Cerebellar nuclear complex (tissue), 1 donor: Measurements from ENCODE around the gene LPAR3.
A peak's percentile ranks its signal among the peaks of the same experiment; 100 is the strongest.
"Not testable (repeated sequence)": the region's sequence is repeated elsewhere in the genome, so short reads cannot be mapped to it uniquely, and the experiment has no call there.

Source experiments
- DNase-seq, 2 experiments: peaks; one replicate each; lab custom pipeline; 2025; lab: John Stamatoyannopoulos, UW

Gene LPAR3, protein sequence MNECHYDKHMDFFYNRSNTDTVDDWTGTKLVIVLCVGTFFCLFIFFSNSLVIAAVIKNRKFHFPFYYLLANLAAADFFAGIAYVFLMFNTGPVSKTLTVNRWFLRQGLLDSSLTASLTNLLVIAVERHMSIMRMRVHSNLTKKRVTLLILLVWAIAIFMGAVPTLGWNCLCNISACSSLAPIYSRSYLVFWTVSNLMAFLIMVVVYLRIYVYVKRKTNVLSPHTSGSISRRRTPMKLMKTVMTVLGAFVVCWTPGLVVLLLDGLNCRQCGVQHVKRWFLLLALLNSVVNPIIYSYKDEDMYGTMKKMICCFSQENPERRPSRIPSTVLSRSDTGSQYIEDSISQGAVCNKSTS

GRCh38 chr1:84892705-84893618, at the start of gene LPAR3:
Gene LPAR3 (minus strand): TSS chr1:84893206. CDS start chr1:84866120, 27,086 bp downstream.
- DNase-seq = no peak

DNA sequence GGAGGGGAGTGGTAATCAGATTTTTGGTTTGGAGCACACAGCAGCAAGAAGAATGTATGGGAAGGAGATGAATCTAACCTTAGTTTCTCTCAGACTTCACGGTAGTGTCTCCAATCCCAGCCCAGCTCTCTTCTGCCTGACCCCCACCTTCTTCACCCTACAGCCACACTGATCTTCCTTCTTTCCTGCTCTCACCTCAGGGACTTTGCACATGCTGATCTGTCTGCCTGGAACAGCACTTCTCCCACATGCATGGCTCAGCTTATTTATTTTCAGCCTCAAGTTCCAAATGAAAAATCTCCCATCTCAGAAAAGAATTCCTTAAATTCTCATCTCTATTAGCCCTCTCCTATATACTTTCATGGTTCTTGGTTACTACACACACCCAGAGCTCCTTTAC, 48.8 kb upstream of the LPAR3 start:
- DNase-seq = no peak

- no peak for DNase-seq
These were observed 47.5 kb upstream of the LPAR3 start for GRCh38 chr1:84940481-84940880.

DNA sequence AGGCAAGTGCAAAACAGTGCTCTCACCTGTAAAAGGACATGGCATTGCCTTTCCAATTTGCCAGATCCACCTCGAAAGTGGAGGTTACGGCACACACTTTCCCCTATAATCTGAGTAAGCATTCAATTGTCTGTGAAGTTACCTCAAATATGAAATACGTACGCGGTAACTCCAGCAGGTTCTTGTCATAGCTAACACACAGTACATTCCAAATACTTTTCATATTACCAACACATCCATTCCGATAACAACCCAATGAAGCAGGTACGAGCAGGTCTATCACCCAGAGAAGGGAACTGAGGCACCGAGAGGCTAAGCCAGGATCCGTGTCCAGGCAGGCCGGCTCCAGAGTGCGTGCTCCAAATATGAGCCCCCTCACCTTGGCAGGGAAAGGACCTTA, 46.8 kb upstream of the LPAR3 start:
- no peak for DNase-seq

GRCh38 chr1:84939151-84939550, 46.1 kb upstream of the LPAR3 start:
- no peak for DNase-seq

- DNase-seq = peak in 1 of 2 experiments; percentile 50
These were observed 43.3 kb upstream of the LPAR3 start for GRCh38 chr1:84936116-84936810.

DNA sequence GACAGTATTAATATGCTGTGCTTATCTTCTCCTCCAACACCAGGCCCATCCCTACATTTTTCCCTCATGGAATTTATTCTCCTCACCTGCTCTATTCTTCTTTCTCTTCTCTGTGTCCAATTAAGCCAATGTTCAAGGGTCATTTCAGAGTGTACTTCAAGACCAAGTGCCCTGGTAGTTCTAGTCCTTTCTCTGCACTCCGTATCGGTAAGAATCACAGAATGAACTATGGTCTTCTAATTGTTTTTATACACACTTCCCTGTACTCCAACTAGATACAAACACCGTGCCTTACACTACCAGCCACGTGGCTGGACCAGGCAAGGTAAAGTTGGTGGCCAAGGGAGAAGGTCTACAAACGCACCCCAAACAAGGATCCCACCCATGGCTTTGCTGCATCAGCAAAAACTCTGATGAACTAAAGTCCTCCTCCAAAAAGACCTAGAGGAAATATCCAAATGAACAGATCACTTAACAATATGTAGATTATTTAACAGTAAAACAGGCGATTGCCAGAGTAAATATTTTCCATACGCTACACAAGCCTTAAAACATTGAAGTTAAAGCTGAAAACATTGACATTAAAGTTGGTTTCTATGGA, 40.1 kb upstream of the LPAR3 start:
- DNase-seq = no peak

GRCh38 chr1:84930831-84931230, 37.8 kb upstream of the LPAR3 start:
- DNase-seq = no peak

DNA sequence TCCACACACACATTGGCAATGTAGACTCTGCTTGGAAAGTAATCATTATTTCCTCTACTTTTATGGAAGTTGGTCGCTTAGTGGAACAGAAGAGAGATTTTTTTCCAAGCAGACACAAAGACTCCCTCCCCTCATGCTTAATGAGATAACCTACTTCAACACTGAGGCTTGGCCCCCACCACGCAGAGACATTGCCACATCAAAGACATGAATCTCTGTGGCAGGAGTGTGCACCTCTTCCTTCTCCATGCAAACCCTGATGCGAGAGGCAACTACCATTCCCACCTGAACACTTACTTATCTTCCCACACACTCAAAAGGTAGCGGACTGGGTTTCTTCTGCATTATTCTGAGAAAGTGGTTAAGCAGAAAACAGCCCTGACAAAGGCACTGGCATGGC, 37.3 kb upstream of the LPAR3 start:
- no peak for DNase-seq

- no peak for DNase-seq
These were observed 36.6 kb upstream of the LPAR3 start for GRCh38 chr1:84929581-84929980.

- DNase-seq = no peak
These were observed 36.0 kb upstream of the LPAR3 start for GRCh38 chr1:84928979-84929378.

DNA sequence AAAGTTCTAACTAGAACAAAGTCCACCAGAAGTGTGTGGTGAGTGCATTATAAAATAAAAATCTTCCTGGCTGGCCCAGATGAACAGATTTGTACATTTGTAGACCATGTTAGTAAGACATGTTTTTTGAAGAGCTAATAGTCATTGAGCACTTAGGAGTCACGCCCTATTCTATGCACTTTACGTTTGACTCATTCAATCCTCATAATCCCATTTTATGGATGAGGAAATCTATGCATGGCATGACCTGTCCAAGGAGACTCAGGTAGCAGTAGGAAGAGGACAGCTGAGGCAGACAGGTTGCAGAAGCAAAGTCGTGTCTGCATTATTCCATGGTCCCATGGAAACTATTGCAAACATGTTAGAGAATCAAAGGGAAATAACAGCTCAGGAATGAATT, 30.3 kb upstream of the LPAR3 start:
- DNase-seq = no peak

DNA sequence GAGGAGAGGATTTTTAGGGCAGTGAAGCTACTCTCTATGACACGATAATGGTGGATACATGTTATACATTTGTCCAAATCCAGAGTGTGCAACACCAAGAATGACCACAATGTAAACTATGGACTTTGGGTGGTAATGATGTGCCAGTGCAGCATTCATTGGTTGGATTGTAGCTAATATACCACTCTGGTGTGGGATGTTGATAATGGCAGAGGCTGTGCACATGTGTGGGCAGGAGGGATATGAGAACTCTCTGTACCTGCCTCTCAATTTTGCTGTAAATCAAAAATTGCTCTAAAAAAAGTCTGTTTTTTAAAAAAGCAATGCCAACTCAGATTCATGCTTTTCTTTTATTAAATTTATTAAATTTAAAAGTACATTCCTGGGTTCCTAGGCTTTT, 27.2 kb upstream of the LPAR3 start:
- DNase-seq = no peak

DNA sequence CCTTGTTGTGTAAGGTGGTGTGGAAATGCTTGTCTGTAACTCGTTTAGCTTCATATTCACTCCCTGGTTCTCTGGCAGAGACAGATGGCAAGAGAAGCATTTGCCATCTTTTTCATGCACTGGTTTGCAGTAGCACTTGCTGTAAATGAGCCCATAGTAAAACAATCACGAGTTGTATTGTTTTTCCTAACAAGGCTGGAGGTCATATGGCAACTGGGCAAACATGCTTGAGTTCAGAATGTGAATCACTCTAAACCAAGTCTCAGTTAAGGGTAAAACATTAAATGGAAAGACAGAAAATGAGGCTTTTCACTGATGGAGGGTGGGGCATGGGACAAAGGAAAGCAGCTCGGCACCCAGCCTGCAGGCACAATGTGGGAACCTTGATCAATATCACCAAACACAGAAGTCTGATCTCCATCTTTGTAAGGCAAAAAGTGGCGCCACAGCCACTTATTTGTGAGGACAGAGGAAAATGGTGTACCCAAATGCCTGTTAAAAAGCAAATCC, 26.5 kb upstream of the LPAR3 start:
- no peak for DNase-seq

DNA sequence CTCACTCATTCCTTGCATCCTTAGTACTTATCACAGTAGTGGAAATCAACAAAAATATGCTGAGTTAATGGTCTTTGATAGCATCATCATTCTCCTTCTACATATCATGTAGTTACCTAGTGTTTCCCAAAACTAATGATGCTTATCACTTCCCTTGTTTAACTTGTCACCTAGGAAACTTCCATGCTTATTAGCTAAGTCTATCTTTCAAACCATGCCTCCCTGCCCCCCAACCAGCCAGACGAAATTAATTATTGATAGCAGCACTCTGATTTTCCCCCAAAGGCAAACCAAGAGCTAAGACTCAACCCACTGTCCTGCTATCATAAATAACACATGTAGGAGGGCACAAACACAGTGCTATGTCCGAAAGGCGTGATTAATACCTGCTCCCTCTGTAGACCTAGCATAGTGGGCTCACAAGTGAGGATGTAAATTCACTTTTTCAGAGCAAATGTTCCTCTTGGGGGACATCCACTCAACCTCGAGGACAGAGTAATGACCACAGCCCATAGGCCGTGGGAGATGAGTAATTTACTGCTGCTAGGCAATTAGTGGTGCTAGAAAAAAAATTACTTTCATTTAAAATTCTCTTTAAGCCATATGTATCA, 25.8 kb upstream of the LPAR3 start:
- no peak for DNase-seq

GRCh38 chr1:84916897-84917296, 23.9 kb upstream of the LPAR3 start:
- no peak for DNase-seq

DNA sequence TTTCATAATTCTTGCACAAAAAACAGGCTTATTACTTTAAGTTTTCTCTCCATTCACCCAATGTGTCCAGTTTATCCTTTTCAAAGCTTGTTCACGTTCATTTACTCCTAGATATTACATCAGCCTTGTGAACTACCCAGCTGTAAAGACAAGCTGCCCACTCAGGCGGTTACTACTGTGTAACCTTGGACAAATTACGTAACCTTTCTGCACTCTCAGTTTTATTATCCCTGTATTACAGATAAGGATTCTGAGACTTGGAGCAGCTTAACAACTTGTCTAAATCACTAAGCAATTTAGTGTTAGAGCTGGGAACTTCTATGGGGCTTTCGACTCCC, 20.5 kb upstream of the LPAR3 start:
- no peak for DNase-seq

DNA sequence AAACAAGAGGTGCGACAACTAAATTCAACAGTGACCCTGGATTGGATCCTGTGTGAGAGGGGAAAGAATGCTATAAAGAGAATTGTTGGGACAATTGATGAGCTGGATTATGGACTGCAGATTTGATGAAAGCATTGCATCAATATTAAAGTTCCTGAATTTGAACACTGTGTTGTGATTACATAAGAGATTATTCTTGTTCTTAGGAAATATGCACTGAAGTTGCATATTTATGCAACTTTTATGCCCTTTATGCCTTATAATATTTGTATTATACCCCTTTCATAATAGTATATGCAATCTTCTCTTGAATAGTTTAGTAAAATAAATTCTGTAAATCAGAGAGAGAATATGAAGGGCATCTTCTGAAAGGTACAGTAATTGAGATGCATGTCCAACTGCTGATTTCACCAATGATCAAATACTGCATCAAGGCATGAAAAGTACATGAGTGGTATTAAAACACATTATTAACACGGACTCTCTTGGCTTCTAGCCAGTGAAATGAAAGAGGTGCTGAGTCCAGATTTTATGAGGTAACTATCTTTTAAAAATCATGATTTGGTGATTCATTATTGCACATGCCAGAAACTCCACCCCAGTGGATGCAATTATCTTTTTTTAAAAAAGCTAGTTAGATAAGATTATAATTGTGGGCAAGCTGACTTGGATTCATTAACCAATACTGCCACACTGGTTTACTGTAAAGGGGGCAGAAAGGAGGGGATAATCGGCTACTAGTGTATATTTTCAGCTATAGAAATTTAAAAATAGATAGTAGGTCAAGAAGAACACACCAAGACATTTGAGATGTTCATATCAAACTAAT, 19.9 kb upstream of the LPAR3 start:
- no peak for DNase-seq

GRCh38 chr1:84908746-84909464, 15.9 kb upstream of the LPAR3 start:
- DNase-seq = not testable (repeated sequence)
